ENCODE measurements around the gene CPNE9.
A peak's percentile ranks its signal among the peaks of the same experiment; 100 is the strongest.
"Not testable (repeated sequence)": the region's sequence is repeated elsewhere in the genome, so short reads cannot be mapped to it uniquely, and the experiment has no call there.

The CPNE9 gene

DNA sequence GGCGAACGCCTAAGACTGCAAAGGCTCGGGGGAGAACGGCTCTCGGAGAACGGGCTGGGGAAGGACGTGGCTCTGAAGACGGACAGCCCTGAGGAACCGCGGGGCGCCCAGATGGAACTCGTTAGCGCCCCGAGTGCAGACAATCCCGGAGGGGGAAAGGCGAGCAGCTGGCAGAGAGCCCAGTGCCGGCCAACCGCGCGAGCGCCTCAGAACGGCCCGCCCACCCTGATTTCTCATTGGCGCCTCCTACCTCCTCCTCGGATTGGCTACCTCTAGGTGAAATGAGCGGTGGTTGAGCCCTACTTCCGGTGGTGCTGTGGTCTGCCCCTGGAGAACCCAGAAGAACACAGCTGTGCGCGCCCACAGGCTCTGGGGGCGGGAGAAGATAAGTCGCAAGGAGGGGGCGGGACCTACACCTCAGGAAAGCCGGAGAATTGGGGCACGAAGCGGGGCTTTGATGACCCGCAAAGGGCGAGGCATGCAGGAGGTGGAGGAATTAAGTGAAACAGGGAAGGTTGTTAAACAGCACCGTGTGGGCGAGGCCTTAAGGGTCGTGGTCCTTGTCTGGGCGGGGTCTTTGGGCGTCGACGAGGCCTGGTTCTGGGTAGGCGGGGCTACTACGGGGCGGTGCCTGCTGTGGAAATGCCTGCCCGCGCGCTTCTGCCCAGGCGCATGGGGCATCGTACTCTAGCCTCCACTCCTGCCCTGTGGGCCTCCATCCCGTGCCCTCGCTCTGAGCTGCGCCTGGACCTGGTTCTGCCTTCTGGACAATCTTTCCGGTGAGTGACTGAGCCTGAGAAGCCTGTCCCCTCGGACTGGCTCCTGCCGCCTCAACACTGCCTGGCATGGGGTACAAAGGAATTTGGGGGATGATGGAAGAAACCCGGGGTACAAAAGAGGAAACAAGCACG lies 46.3 kb downstream of the CPNE9 start, which contains the start of gene OGG1:
Gene OGG1, plus strand, starts transcription at position 308 of the 911 bp plus-strand sequence. Its CDS starts 335 bp downstream, at position 643.
- DNase-seq: peak; percentile 96

DNA sequence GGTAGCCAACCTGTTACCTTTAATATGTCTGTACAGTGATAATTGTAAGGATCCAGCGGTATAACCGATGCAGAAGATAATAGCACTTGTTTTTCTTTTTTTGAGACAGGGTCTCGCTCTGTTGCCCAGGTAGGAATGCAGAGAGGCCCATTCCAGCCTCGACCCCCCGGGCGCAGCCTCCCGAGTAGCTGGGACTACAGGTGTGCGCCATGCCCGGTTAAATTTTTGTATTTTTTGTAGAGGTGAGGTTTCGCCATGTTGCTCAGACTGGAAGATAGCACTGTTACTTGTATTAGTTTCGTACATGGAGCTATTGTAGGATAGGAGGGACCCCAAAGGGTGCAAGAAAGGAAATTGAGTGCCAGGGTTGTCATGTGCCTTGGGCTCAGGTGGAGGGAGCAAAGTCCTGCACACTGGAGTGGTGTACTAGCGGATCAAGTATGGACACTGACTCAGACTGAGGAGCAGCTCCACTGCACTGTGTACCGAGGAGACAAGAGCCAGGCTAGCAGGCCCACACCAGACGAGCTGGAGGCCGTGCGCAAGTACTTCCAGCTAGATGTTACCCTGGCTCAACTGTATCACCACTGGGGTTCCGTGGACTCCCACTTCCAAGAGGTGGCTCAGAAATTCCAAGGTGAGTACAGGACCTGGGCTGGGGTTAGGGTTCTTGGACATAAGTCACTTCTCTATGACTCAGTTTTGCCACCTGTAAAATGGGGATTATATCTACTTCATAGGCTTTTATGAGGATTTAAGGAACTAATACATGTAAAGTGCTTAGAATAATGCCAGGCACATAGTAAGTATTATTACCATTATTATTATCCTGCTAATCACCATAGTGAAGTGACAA lies 47.2 kb downstream of the CPNE9 start:
- no peak for DNase-seq

DNA sequence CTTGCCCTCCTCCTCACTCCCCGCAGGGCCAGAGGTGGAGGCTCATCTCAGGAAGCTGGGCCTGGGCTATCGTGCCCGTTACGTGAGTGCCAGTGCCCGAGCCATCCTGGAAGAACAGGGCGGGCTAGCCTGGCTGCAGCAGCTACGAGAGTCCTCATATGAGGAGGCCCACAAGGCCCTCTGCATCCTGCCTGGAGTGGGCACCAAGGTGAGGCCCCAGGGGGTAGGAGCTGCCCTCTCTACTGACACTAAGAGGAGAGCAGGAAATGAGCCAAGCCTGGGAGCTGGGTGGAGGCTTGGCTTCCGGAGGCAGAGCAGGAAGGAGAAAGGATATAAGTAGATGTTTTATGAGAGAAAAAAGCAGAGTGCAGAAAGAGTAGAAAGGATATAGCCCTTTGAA lies 51.0 kb downstream of the CPNE9 start:
- no peak for DNase-seq

DNA sequence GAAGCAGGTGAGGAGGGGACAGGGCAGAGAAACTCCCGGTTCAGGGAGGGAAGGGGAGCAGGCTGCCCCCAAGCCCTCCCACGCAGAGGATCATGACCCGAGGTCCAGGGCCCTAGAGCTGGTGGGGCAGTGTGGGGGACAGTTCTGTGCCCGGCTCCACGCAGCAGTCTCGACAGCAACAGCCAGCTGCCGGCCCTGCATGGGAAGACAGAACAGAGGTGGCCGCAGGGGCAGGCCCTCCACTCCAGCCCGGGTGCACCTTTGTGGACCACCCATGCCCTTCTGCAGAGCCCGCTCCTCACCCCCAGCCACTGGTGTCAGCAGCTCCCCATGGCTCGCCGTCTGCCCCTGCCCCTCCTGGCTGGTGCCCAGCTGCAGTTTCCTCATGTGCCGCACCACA lies 53.8 kb downstream of the CPNE9 start:
- no peak for DNase-seq

DNA sequence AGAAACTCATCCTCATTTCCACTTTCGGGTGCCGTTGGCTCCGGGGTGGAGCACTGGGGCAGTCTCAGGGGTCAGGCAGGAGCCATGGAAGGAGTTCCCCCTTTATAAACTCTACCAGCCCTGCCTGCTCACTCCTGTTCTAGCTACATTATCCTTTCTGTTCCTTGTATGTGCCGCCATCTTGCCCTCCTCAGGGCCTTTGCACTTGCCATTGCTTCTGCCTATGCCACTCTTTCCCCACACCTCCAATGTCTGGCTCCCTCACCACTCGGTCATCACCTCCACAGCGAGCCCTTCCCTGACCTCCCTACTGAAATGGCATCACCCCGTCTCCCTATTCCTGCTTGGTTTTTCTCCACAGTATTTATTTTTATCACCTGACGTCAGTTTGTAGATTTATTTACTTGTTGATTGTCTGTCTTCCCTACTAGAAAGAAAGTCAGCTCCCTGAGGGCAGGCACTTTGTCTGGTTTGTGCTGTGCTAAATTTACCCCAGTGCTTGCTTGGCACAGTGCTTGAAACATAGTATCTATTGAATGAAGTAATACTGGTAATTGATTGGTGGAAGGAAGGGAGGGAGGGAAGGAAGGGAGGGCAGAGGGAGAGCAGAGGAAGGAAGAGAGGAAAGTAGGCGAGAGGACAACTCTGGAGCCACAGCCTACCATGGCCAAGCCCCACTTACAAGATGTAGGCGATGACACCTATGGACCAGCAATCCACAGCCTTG lies 57.3 kb downstream of the CPNE9 start:
- DNase-seq: no peak

DNA sequence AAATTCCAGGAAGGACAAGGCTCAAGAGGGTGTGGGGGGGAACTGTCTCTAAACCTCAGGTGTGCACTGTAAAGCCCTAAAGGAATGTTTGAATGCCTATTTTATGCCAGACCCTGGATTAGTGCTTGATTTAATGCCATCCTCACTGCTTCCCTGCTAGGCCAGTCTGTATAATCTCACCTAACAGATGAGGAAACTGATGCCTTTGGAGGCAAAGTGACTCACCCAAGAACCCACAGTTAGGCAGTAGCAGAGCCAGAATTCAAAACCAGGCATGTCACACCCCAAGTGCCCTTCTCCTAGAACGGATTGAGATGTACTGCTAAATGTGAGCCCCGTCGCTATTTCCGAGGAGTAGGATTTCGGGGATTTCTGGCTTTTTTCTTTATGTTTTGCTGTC lies 58.3 kb downstream of the CPNE9 start:
- DNase-seq: no peak

DNA sequence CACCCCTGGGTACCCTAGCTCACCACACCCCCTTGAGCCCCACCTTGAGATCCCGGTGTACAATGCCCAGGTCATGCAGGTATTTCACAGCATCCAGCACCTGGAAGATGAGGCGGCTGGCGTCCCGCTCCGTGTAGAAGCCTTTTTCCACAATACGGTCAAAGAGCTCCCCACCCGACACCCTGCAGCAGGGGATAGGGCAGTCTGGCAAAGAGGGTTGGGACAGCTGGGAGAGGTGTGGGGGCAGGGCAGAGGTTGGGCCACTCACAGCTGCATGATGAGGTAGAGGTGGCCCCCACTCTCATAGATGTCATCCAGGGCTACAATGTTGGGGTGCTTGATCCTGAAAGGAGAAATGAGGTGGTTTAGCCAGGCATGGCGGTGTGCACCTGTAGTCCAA lies 59.2 kb downstream of the CPNE9 start:
- no peak for DNase-seq

DNA sequence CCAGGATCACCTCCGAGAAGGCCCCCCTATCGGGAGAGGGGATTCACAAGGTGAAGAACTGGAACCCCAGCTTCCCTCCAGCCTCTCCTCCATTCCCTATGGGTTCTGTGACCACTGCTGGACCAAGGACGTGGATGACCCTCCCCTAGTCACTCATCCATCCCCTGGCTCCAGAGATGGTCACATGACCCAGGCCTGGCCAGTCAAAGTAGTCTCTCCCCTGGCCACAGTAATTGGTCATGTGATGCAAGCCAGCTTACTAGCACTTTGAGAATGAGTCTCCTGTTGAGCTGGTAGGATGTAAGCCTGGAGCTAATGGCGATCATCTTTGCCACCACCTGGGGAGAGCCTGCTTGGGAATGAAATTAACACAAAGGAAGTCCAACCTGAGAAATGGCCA lies 62.2 kb downstream of the CPNE9 start:
- peak; percentile 25 for DNase-seq

DNA sequence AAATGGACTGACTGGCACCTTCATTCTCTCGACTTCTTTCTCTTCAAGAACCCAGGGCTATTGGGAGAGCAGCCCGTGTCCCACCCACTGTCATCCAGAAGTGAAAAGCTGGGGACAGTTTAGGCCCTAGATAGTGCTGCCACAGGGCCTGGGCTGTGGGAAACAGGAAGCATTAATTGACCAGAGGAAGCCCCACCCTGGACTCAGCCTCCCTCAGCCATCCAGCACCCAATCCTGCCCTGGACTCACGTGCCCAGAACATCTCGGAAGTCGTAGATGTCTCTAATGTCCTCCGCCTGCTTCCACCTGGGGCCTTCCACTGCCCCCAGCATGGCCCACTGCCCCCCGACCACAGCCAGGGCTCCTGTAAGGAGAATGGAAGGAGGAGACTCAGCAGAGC lies 63.8 kb downstream of the CPNE9 start:
- no peak for DNase-seq

DNA sequence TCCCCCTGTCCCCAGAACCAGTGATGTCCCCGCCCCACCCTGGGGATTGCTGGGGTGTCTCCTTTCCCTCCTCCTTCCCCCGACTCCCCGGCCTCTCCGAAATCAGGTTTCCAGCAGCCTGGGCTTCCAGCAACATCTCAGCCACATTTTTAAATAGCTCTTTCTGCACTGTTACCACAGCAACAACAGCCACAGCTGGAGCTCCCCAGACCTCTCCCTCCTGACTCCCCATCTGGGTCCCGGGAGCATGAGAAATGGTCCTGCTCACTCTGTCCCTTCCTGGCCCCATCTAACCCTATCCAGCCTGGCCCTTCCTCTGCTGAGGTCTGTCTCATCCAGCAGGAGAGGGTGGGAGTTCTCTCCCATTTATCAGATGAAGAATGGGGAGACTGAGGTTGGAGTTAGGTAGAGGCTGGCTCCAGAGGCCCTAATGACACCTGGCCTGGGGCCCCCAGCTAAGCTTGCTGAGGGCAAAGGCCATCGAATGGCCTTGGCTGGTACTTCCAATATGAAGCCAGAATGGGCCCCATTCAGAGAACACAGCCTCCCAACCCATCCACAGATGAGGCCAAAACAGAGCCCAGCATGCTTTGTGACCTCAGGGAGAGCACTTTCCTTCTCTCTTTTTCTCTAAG lies 64.6 kb downstream of the CPNE9 start:
- no peak for DNase-seq

DNA sequence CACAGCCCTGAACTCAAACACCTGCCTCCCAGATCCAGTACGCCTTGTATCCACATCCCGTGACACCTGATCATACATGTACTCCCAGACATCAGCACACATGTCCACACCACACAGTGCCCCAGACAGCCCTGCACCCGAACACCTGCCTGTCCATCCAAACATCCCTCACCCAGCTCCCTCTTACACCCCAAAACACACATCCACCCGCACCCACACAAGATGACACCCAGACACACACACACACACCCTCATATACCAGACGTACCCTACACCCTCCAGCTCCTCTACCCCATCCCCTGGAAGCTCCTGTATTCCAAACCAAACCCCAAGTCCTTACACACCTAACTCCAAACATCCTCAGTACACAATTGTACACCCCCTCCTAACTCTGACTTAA lies 65.4 kb downstream of the CPNE9 start:
- no peak for DNase-seq

DNA sequence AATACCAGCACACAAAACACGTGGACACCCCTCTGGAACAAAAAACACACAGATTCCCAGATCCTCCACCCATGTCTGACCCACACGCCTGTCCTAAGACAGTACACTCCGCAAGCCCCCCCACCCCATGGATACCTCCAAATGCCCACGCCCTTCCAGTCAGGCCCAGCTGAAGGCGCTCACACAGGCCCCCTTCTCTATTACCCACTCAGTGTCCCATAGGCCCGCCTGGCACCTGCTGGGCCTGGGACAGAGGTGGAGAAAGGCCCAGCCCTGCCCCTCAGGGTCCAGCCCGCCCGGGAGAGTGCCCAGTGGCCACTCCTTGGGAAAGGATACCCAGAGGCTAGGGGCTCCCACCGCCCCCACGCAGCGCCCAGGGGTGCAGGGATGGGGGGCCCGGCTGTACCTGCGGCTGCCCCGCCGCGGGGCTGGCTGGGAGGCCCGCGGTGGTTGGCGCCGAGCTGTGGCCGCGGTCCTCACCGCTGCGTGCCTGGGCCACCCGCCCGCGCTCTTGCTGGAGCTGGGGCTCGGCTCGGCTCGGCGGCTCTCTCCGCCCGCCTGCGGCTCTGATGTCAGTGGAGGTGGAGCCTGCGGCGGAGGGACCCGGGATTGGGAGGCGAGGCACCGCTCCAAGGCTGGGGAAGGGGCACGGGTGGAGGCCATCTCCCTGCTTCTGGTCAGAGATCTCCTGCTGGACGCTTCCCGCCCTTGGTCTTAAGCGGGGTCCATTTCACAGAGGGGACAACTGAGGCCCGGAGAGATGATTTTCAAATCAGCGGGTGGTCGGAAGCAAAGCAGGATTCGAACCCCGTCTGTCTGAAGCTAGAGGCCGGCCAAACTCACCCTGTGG lies 66.0 kb downstream of the CPNE9 start, which contains the start of gene CAMK1:
Gene CAMK1, minus strand, starts transcription at position 522 of the 850 bp plus-strand sequence. CDS start 2,198 bp downstream, outside the sequence.
- DNase-seq: peak; percentile 55

DNA sequence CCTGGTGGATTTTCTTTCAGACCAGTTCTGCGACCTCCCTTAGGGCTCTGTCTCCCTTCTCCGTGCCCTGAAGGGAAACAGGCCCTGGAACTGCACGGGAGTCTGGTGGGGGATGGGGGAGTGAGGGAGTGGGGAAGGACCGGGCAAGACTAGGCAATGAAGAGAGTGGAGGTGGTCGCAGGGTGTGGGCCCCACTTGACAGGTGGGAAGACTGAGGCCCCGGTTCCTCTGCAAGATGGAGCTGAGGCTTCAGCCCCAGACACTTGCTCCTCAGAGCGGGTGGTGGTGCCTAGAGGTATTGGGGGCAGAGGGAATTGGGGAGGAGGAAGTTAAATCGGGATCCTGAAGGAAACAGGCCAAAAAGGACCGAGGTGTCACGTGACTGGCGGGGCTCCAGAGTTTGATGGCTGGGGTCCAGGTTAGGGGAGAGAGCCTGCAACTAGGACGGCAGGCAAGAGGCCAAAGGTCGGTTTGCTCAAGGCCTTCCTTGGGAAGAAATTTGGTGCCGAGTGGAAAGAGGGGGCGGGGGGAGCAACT lies 66.7 kb downstream of the CPNE9 start:
- DNase-seq: no peak

DNA sequence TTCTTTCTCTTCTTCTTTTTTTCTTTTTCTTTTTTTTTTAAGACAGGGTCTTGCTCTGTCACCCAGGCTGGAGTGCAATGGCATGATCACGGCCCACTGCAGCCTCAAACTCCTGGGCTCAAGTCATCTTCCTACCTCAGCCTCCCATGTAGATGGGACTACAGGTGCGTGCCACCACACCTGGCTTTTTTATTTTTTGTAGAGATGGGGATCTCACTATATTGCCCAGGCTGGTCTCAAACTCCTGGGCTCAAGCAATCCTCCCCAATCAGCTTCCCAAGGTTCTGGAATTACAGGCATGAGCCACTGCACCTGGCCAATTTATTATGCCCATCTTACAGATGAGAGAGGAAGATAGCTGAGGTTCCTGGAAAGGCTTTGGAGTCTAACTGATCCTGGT lies 67.4 kb downstream of the CPNE9 start:
- DNase-seq: not testable (repeated sequence)

DNA sequence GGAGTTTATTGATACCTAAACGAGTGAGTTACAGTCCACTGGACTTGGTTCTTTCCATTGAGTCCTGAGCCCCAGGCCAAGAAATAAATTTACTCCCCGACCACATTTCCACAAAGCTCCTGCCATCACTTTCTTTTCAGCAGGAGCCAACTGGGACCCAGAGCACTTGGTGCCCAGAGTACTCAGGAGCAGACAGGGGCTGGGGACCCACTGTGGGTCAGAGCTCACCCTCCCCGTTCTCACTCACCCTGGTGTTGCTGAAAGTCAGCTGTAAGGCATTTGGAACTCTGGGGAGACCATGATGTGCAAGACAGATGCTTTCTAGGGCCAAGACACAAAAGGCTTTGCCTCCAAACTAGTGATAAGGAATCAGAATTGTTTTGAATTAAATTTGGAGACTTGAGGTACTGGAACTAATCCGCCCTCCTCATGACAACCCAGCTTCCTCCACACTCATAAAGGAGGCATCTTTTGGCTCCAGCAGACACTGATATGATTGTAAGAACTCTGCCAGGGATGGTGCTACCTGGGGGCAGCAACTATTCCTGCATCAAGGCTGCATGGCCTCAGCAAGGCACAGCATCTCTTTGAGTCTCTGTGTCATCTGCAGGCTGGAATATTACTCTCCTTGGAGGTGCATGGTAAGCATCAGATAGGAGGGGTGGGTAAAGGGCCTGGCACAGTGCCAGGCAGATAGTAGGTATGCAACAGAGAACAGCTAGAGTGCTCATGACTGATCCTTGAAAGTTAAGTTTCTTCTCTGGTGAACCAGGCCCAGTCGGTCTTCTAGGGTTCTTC lies 73.5 kb downstream of the CPNE9 start:
- DNase-seq: no peak

DNA sequence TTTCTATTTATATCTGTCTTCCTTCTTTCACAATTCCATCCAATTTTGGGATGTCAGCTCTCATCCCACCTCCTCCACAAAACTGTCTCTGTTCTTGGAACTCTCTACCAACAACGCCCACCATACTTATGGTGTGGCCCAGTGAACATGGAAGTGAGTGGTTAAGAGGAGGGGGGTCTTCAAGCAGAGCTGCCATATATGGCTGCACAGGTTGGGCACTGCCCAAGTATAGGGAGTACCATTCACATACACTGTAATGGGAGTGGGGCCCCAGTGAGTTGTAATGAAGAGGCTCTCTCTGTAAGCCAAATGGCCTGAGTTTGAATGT lies 74.0 kb downstream of the CPNE9 start:
- DNase-seq: no peak

DNA sequence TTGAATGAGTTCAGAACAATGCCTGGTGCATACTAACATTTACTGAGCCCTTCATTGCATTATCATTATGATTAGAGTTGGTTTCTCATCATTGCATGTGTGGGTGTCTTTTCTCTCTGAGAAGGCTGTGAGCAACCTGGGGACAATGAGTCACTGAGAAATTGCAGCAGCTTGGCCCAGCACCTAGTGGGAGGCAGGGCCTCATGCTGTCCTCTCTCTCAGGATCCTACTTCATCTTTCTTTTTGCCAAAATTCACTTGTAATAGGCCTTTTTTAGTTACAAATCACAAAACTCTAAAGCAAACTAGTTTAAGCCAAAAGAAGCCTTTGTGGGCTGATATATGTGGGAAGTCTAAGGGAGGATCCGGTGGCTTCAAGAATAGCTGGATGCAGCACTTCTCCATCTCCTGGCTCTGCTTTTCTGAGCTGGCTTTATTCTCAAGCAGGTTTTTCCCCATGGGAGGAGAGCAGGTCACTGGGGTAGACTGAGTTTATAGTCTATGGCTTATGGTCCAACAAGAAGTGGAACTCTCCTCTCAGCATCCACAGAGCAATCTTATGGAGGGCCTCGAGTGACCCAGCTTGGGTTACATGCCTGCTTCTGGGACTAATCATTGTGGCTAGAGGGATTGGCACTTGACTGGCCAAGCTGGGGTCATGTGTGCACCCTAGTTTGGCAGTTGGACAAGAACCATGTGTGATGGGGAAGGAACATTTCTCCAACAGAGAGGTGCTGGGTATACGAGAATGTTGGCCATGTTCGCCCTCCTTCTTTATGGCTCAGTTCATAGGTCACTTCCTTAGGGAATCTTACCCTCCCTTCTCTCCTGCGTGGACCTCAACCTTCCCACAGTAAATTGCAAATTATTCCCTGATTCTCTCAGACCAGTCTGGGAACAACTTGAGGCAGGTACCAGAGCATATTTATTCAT lies 74.8 kb downstream of the CPNE9 start:
- DNase-seq: no peak

DNA sequence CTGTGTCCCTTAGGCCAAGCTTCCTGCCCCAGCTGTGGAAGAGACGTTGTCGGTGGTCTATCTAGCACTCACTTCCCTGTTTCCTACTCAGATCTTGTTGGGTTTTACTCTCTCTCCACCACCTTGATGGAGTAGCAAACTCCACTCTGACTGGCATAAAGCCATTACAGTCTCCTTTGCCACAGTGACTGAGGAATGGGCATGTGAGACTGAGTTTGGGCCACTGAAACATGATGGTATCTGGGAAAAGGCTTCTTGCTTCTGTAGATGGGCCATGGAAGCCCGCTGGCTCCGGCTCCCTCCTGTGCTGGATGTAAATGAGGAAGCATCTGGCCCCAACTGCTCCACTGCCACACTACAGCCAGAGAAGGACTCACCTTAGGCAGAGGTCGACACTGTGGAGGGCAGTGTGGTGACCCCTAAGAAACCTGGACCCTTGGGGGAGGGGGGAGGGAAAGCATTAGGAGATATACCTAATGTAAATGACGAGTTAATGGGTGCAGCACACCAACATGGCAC lies 75.5 kb downstream of the CPNE9 start:
- DNase-seq: no peak
